GM12874 (cell line): ENCODE measurements around the gene PAQR7.

Experiments
- TF ChIP-seq, protein P1 (sequence below): IDR thresholded peaks from 2 replicates; pipeline ENCODE4 v1.5.1; 2011; ENCODE audit warnings: low read depth, mild to moderate bottlenecking, control low read depth, low read length, moderate library complexity; ENCODE audit not compliant: insufficient read depth

Gene PAQR7

DNA sequence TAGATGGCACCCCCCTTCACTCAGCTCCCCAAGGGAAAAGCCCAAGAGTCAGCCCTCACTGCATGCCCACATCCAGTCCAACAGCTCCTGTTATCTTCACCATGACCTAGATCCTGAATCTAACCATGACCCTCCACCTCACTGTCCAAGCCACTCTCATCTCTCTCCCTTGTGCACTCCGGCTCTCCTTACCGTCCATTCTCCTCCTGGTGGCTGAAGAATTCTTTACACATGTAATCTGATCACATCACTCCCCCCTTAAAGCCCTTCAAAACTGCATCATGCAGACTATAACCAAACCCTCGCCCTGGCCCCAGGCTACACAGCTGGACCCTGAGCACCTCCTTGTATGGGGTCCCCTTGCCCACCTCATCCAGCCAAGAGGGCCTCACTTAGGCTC is 14.0 kb upstream of the PAQR7 start:
- TF ChIP-seq, protein P1, sequence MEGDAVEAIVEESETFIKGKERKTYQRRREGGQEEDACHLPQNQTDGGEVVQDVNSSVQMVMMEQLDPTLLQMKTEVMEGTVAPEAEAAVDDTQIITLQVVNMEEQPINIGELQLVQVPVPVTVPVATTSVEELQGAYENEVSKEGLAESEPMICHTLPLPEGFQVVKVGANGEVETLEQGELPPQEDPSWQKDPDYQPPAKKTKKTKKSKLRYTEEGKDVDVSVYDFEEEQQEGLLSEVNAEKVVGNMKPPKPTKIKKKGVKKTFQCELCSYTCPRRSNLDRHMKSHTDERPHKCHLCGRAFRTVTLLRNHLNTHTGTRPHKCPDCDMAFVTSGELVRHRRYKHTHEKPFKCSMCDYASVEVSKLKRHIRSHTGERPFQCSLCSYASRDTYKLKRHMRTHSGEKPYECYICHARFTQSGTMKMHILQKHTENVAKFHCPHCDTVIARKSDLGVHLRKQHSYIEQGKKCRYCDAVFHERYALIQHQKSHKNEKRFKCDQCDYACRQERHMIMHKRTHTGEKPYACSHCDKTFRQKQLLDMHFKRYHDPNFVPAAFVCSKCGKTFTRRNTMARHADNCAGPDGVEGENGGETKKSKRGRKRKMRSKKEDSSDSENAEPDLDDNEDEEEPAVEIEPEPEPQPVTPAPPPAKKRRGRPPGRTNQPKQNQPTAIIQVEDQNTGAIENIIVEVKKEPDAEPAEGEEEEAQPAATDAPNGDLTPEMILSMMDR: no peak

DNA sequence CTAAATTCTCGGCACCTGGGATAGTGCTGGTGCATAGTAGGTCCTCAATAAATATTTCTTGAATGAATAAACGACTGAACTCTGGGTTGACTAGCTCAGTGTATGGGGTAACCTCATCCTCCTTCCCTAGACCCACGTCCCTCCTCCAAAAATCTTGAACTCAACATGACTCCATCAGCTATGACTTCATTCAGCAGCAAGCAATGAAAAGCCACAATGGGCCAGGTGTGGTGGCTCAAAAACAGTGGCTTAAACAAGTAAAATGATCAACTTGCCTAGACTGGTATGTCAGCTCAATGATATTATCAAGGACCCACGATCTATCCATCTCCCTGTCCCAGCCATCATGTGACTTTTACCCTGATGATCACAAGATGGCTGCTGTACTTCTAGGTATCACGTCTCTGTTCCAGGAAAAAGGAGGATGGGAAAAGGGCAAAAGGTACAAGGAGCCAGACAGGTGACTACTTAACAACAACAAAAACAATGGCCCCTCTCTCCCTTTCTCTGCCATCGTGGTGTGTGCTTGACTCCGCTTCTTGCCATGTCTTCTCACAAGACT is 13.0 kb upstream of the PAQR7 start:
- TF ChIP-seq, protein P1: no peak

DNA sequence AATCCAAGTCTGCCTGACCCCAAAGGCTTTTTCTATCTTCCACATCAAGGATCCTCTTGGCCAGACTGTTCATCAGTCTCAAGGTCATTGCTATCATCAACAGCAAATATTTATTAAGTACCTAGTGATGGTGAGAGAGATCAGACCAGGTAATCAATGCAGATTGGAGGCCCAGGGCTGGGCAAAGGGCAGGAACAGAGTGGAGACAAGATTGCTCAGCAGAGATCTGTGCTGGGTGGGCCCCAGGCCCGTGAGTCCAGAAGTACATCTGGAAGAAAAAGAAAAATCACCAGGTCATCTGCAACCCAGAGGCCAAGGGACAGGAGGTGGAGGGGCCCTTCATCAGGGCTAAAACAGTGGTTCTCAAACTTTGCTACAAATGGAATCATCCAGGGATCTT is 10.1 kb upstream of the PAQR7 start:
- TF ChIP-seq, protein P1: no peak

DNA sequence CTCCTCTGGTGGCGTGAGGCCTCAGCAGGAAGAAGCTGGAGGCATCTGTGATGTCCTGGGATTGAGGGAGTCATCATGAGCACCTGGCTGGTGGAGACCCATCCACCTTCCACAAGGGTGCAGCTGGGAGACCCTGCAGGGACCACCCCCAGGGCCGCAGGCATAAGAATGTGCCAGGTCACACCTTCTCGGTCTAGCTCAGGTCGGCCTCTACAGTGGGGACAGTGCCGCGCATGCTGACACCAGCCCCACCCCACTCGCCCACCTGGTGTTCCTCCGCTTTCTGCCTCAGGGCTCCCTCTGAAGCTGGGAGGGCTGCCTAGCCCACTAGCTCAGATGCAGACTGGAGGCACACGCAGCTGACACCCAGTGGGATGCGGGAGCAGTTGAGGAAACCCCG is 5.8 kb upstream of the PAQR7 start:
- TF ChIP-seq, protein P1: no peak

DNA sequence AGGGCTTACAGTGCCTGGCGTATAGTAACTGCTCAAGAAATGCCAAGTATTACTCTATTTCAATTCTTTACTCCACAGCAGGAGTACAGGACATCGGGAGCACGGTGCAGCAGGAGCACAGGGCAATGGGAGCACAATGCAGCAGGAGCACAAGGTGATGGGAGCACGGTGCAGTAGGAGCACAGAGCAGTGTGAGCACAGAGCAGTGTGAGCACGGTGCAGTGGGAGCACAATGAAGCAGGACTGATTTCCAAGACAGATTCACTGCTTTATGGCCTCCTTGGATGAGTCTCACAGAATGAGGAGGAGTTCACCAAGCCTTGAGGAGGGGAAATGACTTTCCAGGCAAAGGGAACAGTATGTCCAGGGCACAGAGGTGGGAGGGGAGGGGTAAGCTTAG is 5.0 kb upstream of the PAQR7 start:
- TF ChIP-seq, protein P1: no peak

DNA sequence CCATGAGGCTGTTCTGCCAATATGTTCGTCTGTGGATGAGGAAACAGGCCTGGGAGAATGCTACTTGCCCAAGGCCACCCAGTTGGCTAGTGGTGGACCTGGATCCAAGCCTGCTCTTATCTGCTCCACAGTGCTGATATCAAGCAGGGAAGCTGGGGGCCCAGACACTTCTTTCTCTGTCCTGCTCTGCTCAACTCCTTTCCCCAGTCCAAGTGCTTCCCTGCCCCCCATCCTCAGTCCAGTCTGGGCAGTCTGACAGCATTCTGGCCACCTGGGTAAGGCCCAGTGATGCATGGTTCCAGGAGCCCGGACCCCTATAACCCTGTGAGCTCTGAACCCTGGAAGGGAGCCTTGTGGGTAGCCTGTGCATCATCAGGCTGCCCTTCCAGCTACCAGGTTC is 4.2 kb upstream of the PAQR7 start:
- TF ChIP-seq, protein P1: no peak

DNA sequence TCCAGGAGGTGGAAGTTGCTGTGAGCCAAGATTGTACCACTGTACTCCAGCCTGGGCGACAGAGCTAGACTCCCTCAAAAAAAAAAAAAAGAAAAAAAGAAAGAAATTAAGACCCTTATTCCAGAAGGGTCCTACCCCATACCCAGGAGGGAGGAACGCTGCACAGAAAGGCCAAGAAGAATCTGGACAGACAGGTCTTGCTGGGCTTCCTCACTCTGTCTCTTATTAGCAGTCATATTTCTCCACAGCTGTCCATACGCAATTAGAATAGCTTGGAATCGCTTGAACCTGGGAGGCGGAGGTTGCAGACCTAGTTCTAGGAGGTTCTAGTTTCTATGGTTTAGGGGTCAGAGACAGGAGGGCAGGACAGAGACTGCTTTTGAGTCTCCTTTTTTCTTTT is 3.2 kb upstream of the PAQR7 start:
- TF ChIP-seq, protein P1: no peak

DNA sequence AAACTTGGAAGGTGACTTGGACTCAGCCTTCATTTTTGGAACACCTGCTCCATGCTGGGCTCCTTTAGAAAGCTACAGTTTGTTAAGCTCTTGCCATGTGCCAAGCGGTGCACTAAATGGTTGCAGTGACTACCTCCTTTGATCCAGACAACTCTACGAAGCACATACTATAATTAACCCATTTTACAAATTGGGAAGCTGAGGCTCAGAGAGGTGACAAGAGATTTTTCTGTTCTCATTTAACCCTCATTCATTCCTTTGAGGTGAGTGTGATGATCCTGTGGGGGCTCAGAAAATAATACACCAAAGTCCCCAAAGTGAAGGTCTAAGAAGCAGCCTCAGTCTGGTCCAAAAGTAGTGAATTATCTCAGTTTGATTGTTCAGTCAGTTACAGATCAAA is 1.6 kb upstream of the PAQR7 start:
- TF ChIP-seq, protein P1: no peak
